H1 (cell line): ENCODE measurements around the gene GTF2IRD1. TPM values are rescaled to one million over a fixed set of nuclear protein-coding genes. Genes with fewer than 3 reads are reported as not detected.

Experiments used
- CTCF ChIA-PET: fragments of 300-600 bp; sonication (Branson Sonifier 250); formaldehyde crosslinking; loops from one replicate; lab custom pipeline; 2021; ENCODE audit not compliant: partially characterized antibody; lab: Charles Lee
- POLR2A ChIA-PET: fragments of 300-600 bp; sonication (Branson Sonifier 250); formaldehyde crosslinking; loops from one replicate; lab custom pipeline; 2021; ENCODE audit warnings: inconsistent platforms; ENCODE audit not compliant: partially characterized antibody; lab: Charles Lee
- DNase-seq, 2 experiments: peaks; one replicate each; pipeline versions ENCODE4 v3.0.0 to v3.0.0-alpha.2; 2010 to 2022; ENCODE audit warnings: low spot score in 2 of 2, low read depth in 1 of 2, mixed read lengths in 1 of 2
- FAIRE-seq: peaks from 2 replicates; lab custom pipeline; 2011; peaks lifted over from hg19 to GRCh38; lab: Jason Lieb, UNC
- H2AFZ ChIP-seq: 2 replicates; pipeline ENCODE4 v1.8.1; 2012; ENCODE audit warnings: low read length, inconsistent platforms
- H2AK5ac ChIP-seq: 2 replicates; pipeline ENCODE4 v1.6.1; 2013; ENCODE audit warnings: low read depth, low read length
- H2BK120ac ChIP-seq: replicated peaks from 2 replicates; pipeline ENCODE3; 2013; ENCODE audit warnings: low read depth, low read length, inconsistent platforms
- H2BK12ac ChIP-seq: 2 replicates; pipeline ENCODE4 v1.6.1; 2013; ENCODE audit warnings: low read depth, low read length
- H2BK15ac ChIP-seq: 2 replicates; pipeline ENCODE4 v1.6.1; 2013; ENCODE audit warnings: low read length
- H2BK20ac ChIP-seq: 2 replicates; pipeline ENCODE4 v1.6.1; 2013; ENCODE audit warnings: low read length
- H2BK5ac ChIP-seq: 2 replicates; pipeline ENCODE4 v1.6.1; 2013; ENCODE audit warnings: low read depth, low read length
- H3K14ac ChIP-seq: 2 replicates; pipeline ENCODE4 v1.6.1; 2013; ENCODE audit warnings: inconsistent platforms; ENCODE audit not compliant: insufficient read length
- H3K18ac ChIP-seq: 2 replicates; pipeline ENCODE4 v1.6.1; 2013; ENCODE audit warnings: low read length; ENCODE audit errors: extremely low read depth
- H3K23ac ChIP-seq: 2 replicates; pipeline ENCODE4 v1.6.1; 2013; ENCODE audit warnings: inconsistent platforms; ENCODE audit not compliant: insufficient read length
- H3K23me2 ChIP-seq: 2 replicates; pipeline ENCODE4 v1.6.1; 2013; ENCODE audit warnings: low read depth, low read length
- H3K27ac ChIP-seq: 2 replicates; pipeline ENCODE4 v1.6.1; 2011; ENCODE audit warnings: low read depth, low read length, inconsistent platforms
- H3K27me3 ChIP-seq, 4 experiments: replicated peaks in 1 of 4; 1 replicate in 1 of 4; 2 replicates in 3 of 4; pipeline versions ENCODE4 v1.6.1 to v1.8.1; 2011 to 2013; ENCODE audit warnings: low read length in 3 of 4, mild to moderate bottlenecking in 3 of 4, inconsistent platforms in 2 of 4, mixed read lengths in 2 of 4, moderate library complexity in 1 of 4; ENCODE audit not compliant: control insufficient read depth in 3 of 4, insufficient read depth in 3 of 4; ENCODE audit errors: extremely low read depth in 1 of 4
- H3K36me3 ChIP-seq, 4 experiments: 2 replicates each; pipeline versions ENCODE4 v1.6.1 to v1.8.1; 2011 to 2013; ENCODE audit warnings: mild to moderate bottlenecking in 4 of 4, low read length in 3 of 4, moderate library complexity in 2 of 4, control low read depth in 1 of 4, inconsistent platforms in 1 of 4; ENCODE audit not compliant: insufficient read depth in 4 of 4, control insufficient read depth in 2 of 4
- H3K4ac ChIP-seq: replicated peaks from 2 replicates; pipeline ENCODE3; 2013; ENCODE audit warnings: low read length, low read depth, mixed read lengths, inconsistent platforms; ENCODE audit not compliant: insufficient read length
- H3K4me1 ChIP-seq, 4 experiments: replicated peaks in 1 of 4; 1 replicate in 1 of 4; 2 replicates in 3 of 4; pipeline versions ENCODE4 v1.6.1 to v1.8.1; 2011 to 2013; ENCODE audit warnings: low read length in 3 of 4, inconsistent platforms in 2 of 4, mixed read lengths in 1 of 4; ENCODE audit not compliant: insufficient read depth in 4 of 4, control insufficient read depth in 3 of 4
- H3K4me2 ChIP-seq, 2 experiments: 2 replicates each; pipeline versions ENCODE4 v1.6.1 to v1.8.1; 2011 to 2013; ENCODE audit warnings: low read depth in 2 of 2, low read length in 2 of 2, control low read depth in 1 of 2, inconsistent platforms in 1 of 2, mild to moderate bottlenecking in 1 of 2; ENCODE audit not compliant: insufficient read depth in 1 of 2
- H3K4me3 ChIP-seq, 4 experiments: fragments of 200-600, 300-600 bp in 1 of 4; sonication (generic), shearing (Covaris generic), sonication (Bioruptor Twin) in 1 of 4; 2 replicates each; pipeline versions ENCODE4 v1.5.1 to v1.8.1; 2011 to 2016; ENCODE audit warnings: low read length in 4 of 4, low read depth in 3 of 4, control low read depth in 2 of 4, inconsistent platforms in 2 of 4, mild to moderate bottlenecking in 2 of 4, mixed read lengths in 1 of 4, moderate library complexity in 1 of 4; ENCODE audit not compliant: insufficient read depth in 2 of 4; ENCODE audit errors: extremely low read depth in 1 of 4
- H3K56ac ChIP-seq: replicated peaks from 2 replicates; pipeline ENCODE3; 2013; ENCODE audit warnings: low read depth, mild to moderate bottlenecking, mixed read lengths, low read length, inconsistent platforms; ENCODE audit not compliant: insufficient read length
- H3K79me1 ChIP-seq: 2 replicates; pipeline ENCODE4 v1.6.1; 2013; ENCODE audit warnings: low read depth, low read length, control low read depth
- H3K79me2 ChIP-seq, 2 experiments: 2 replicates each; pipeline versions ENCODE4 v1.6.1 to v1.8.1; 2012 to 2013; ENCODE audit warnings: low read length in 2 of 2, mild to moderate bottlenecking in 2 of 2, inconsistent platforms in 1 of 2; ENCODE audit not compliant: insufficient read depth in 2 of 2, control insufficient read depth in 1 of 2
- H3K9ac ChIP-seq, 4 experiments: replicated peaks in 1 of 4; 1 replicate in 1 of 4; 2 replicates in 3 of 4; pipeline versions ENCODE4 v1.6.1 to v1.8.1; 2011 to 2013; ENCODE audit warnings: low read depth in 3 of 4, low read length in 3 of 4, control low read depth in 2 of 4, mild to moderate bottlenecking in 2 of 4, moderate library complexity in 2 of 4, inconsistent platforms in 1 of 4; ENCODE audit errors: extremely low read depth in 1 of 4
- H3K9me3 ChIP-seq, 2 experiments: 2 replicates each; pipeline versions ENCODE4 v1.6.1 to v1.8.1; 2012 to 2013; ENCODE audit warnings: mild to moderate bottlenecking in 2 of 2, moderate library complexity in 2 of 2, control low read depth in 1 of 2, inconsistent platforms in 1 of 2, low read depth in 1 of 2, low read length in 1 of 2, mixed read lengths in 1 of 2; ENCODE audit not compliant: insufficient read depth in 2 of 2
- H4K20me1 ChIP-seq, 2 experiments: replicated peaks in 1 of 2; 2 replicates each; pipeline versions ENCODE3 to v1.8.1; 2011 to 2013; ENCODE audit warnings: inconsistent platforms in 2 of 2, low read length in 2 of 2, mild to moderate bottlenecking in 1 of 2; ENCODE audit not compliant: insufficient read depth in 2 of 2, control insufficient read depth in 1 of 2
- H4K5ac ChIP-seq: 2 replicates; pipeline ENCODE4 v1.6.1; 2013; ENCODE audit warnings: low read length, low read depth, mixed read lengths, inconsistent platforms; ENCODE audit not compliant: insufficient read length
- H4K8ac ChIP-seq: 2 replicates; pipeline ENCODE4 v1.8.0; 2013; ENCODE audit warnings: mild to moderate bottlenecking, moderate library complexity, low read length, inconsistent platforms; ENCODE audit not compliant: insufficient read depth; ENCODE audit errors: extremely low read depth
- H4K91ac ChIP-seq: replicated peaks from 2 replicates; pipeline ENCODE3; 2013; ENCODE audit warnings: low read length, mixed read lengths, inconsistent platforms; ENCODE audit not compliant: insufficient read length
- ATF3 ChIP-seq: IDR thresholded peaks from 2 replicates; pipeline ENCODE4 v1.6.1; 2011; ENCODE audit warnings: low read depth, mild to moderate bottlenecking, low read length; ENCODE audit not compliant: insufficient read depth
- BRCA1 ChIP-seq: IDR thresholded peaks from 2 replicates; pipeline ENCODE4 v1.6.1; 2012; ENCODE audit warnings: low read depth, low read length, improper control_type of control experiment
- CHD1 ChIP-seq: IDR thresholded peaks from 2 replicates; pipeline ENCODE4 v1.6.1; 2012; ENCODE audit warnings: low read depth, low read length, improper control_type of control experiment
- CHD2 ChIP-seq: IDR thresholded peaks from 2 replicates; pipeline ENCODE4 v1.6.1; 2012; ENCODE audit warnings: low read length, improper control_type of control experiment
- HDAC6 ChIP-seq: IDR thresholded peaks from one replicate; pipeline ENCODE4 v1.7.1; 2012; ENCODE audit warnings: low read depth, mild to moderate bottlenecking, inconsistent platforms, low read length, moderate library complexity
- TEAD4 ChIP-seq: IDR thresholded peaks from 2 replicates; pipeline ENCODE4 v1.6.1; 2012; ENCODE audit warnings: low read depth, low read length, inconsistent platforms, mixed read lengths
- WGBS, 2 experiments: shearing (Covaris generic) in 1 of 2; methylation state at CpG; one replicate each; pipeline versions ENCODE4 v1.1.6 to v1.1.7; 2013 to 2015; ENCODE audit warnings: low lambda C conversion rate in 2 of 2, mixed read lengths in 2 of 2, inconsistent platforms in 1 of 2, low coverage in 1 of 2, missing lambda C conversion rate in 1 of 2; ENCODE audit not compliant: insufficient replicate concordance in 2 of 2, insufficient coverage in 1 of 2, insufficient read length in 1 of 2; ENCODE audit errors: extremely low coverage in 1 of 2, missing lambda C conversion rate in 1 of 2; 5-methylcytosine and 5-hydroxymethylcytosine counted together
- polyA plus RNA-seq, 7 experiments: library from polyadenylated mRNA; depleted of rRNA in 3 of 7; stranded (reverse) in 5 of 7; unstranded in 2 of 7; fragments of >200 nt in 5 of 7; fragments of 200-250 nt in 2 of 7; gene quantifications; 1 replicate in 5 of 7; 2 replicates in 1 of 7; 4 replicates in 1 of 7; pipeline versions ENCODE4 v1.2.1 to v1.2.3, GENCODE V29; 2011 to 2013; ENCODE audit warnings: missing spikeins in 2 of 7, mixed read lengths in 2 of 7
- total RNA-seq: library from RNA; stranded (reverse); fragmentation: NEBNext Ultra II Directional; extraction: Animal tissue kit (Norgen Biotek cat#: 25700); gene quantifications from 2 replicates; pipeline ENCODE4 v1.2.1, GENCODE V29; 2021

The GTF2IRD1 gene
- total and polyA plus RNA-seq, 2 of the 8 experiments (the other 6 are each of a cell fraction or from before 2014, with no cell fraction given), result 27.4 to 45.4 TPM

GRCh38 chr7:74441801-74442200, 11.9 kb upstream of the GTF2IRD1 start:
- H3K4me1 ChIP-seq, result peaks cover 0 to 3% (median 0%) of the 10 kb centered on the region in 4 experiments; a peak in 1 of 7 replicates
- no peak overlapping the region for H2BK20ac ChIP-seq
- POLR2A ChIA-PET, result interaction anchor here (0.6 to 1.4 kb wide), 2 partner anchors 12 to 13 kb away, joined by 4 to 6 read pairs; no protein-coding TSS in a partner anchor
- no peak overlapping the region for H2AFZ ChIP-seq
- no peak overlapping the region for H3K23ac ChIP-seq
- no peak for TF ChIP-seq HDAC6
- TF ChIP-seq CHD2, result no peak
- TF ChIP-seq TEAD4, result no peak
- TF ChIP-seq CHD1, result no peak
- TF ChIP-seq BRCA1, result no peak
- TF ChIP-seq ATF3, result no peak
- no peaks in the 10 kb centered on the region for H3K79me2 ChIP-seq
- H4K8ac ChIP-seq, result no peak overlapping the region
- H2BK5ac ChIP-seq, result no peak overlapping the region
- H2AK5ac ChIP-seq, result no peak overlapping the region
- no peak for FAIRE-seq
- no peaks in the 10 kb centered on the region for H3K36me3 ChIP-seq
- H3K4ac ChIP-seq, result no peak overlapping the region
- H4K20me1 ChIP-seq, result no peaks in the 10 kb centered on the region
- CTCF ChIA-PET, result interaction anchor here (1.1 to 5.6 kb wide), 6 partner anchors 8 to 51 kb away, joined by 3 to 34 read pairs (median 6); no protein-coding TSS in a partner anchor
- DNase-seq, result no peak
- H3K23me2 ChIP-seq, result no peaks in the 10 kb centered on the region
- 80% methylated on average over 10 of the region's 10 CpGs; no CpG with 5 or more reads in 1 of the 2 experiments for WGBS, 2 experiments
- H3K79me1 ChIP-seq, result no peaks in the 10 kb centered on the region
- no peak overlapping the region for H4K5ac ChIP-seq
- no peaks in the 10 kb centered on the region for H3K27me3 ChIP-seq
- H3K9me3 ChIP-seq, result peaks cover 4 to 7% of the 10 kb centered on the region in 2 experiments; a peak in 3 of 4 replicates
- no peak overlapping the region for H3K14ac ChIP-seq
- H3K4me3 ChIP-seq, result no peak overlapping the region
- H2BK120ac ChIP-seq, result no peak overlapping the region
- H2BK12ac ChIP-seq, result no peak overlapping the region
- H2BK15ac ChIP-seq, result no peak overlapping the region
- H3K9ac ChIP-seq, result no peak overlapping the region
- no peak overlapping the region for H3K4me2 ChIP-seq
- no peak overlapping the region for H3K56ac ChIP-seq
- no peak overlapping the region for H4K91ac ChIP-seq
- H3K27ac ChIP-seq, result no peak overlapping the region
- no peak overlapping the region for H3K18ac ChIP-seq
